HepG2 (cell line): Measurements from ENCODE around the gene LHX5. TPM values are rescaled to one million over a fixed set of nuclear protein-coding genes. Genes with fewer than 3 reads are reported as not detected.

Experiments used
- ATAC-seq: fragments of 200-7000 bp; cut with Tn5 transposase; 3 replicates; pipeline ENCODE4 v1.9.1; 2020; ENCODE audit warnings: mild to moderate bottlenecking, moderate library complexity
- BruUV-seq: library from RNA; stranded (reverse); fragments of 400-500 nt; replicated peaks from 2 replicates; lab custom pipeline; 2021; lab: Mats Ljungman, UMichigan
- CTCF ChIA-PET: fragments of 300-600 bp; formaldehyde crosslinking; extraction: SDS; loops from one replicate; lab custom pipeline; 2021; ENCODE audit warnings: low total read pairs, inconsistent platforms, low intra/inter-chr PET ratio; lab: Yijun Ruan, JAX
- POLR2A ChIA-PET: fragments of 350-600 bp; sonication (Branson Sonifier 250); formaldehyde crosslinking; loops from one replicate; lab custom pipeline; 2020; ENCODE audit warnings: antibody characterized with exemption, inconsistent platforms; lab: Yijun Ruan, JAX
- DNase-seq: peaks from one replicate; pipeline ENCODE4 v3.0.0-alpha.2; 2015; ENCODE audit warnings: low spot score
- FAIRE-seq: peaks from 3 replicates; lab custom pipeline; 2011; peaks lifted over from hg19 to GRCh38; lab: Jason Lieb, UNC
- H2AFZ ChIP-seq: one replicate; pipeline ENCODE4 v1.6.1; 2011; ENCODE audit warnings: low read length, inconsistent platforms
- H3K27ac ChIP-seq: fragments of 300-600 bp; 3 replicates; pipeline ENCODE4 v1.8.0; 2011; ENCODE audit warnings: mixed run types, mild to moderate bottlenecking, mixed read lengths, low read length, inconsistent platforms; ENCODE audit not compliant: insufficient read depth; ENCODE audit errors: extremely low read length
- H3K27me3 ChIP-seq, 2 experiments: fragments of 200-600 bp in 1 of 2; 2 replicates in 1 of 2; 3 replicates in 1 of 2; pipeline versions ENCODE4 v1.6.0 to v1.8.0; 2011; ENCODE audit warnings: low read length in 2 of 2, mild to moderate bottlenecking in 2 of 2, moderate library complexity in 2 of 2, inconsistent platforms in 1 of 2; ENCODE audit not compliant: insufficient read depth in 2 of 2, control insufficient read depth in 1 of 2
- H3K36me3 ChIP-seq, 2 experiments: fragments of 200-600 bp in 1 of 2; replicated peaks in 1 of 2; 2 replicates in 1 of 2; 3 replicates in 1 of 2; pipeline versions ENCODE4 v1.5.1 to v1.8.0; 2011; ENCODE audit warnings: low read length in 2 of 2, inconsistent platforms in 1 of 2; ENCODE audit not compliant: insufficient read depth in 2 of 2, control insufficient read depth in 1 of 2
- H3K4me1 ChIP-seq: 2 replicates; pipeline ENCODE4 v1.5.1; 2012; ENCODE audit warnings: low read length, inconsistent platforms; ENCODE audit not compliant: insufficient read depth
- H3K4me2 ChIP-seq: 2 replicates; pipeline ENCODE4 v1.6.0; 2011; ENCODE audit warnings: low read depth, low read length, inconsistent platforms
- H3K4me3 ChIP-seq, 3 experiments: fragments of 200-600 bp in 1 of 3; sonication (generic), shearing (Covaris generic) in 1 of 3; replicated peaks in 1 of 3; 2 replicates each; pipeline ENCODE4 v1.5.1; 2011 to 2016; ENCODE audit warnings: low read length in 3 of 3, inconsistent platforms in 2 of 3, low read depth in 2 of 3, mild to moderate bottlenecking in 2 of 3, control low read depth in 1 of 3, mixed read lengths in 1 of 3; ENCODE audit not compliant: insufficient read depth in 1 of 3
- H3K79me2 ChIP-seq: one replicate; pipeline ENCODE4 v1.6.1; 2011; ENCODE audit warnings: low read length, inconsistent platforms; ENCODE audit not compliant: insufficient read depth
- H3K9ac ChIP-seq: 2 replicates; pipeline ENCODE4 v1.6.0; 2011; ENCODE audit warnings: mild to moderate bottlenecking, low read depth, low read length, inconsistent platforms; ENCODE audit not compliant: insufficient read depth
- H3K9me3 ChIP-seq: 2 replicates; pipeline ENCODE4 v1.5.1; 2012; ENCODE audit warnings: mild to moderate bottlenecking, low read length
- H4K20me1 ChIP-seq: 2 replicates; pipeline ENCODE4 v1.6.0; 2011; ENCODE audit warnings: inconsistent platforms, mild to moderate bottlenecking, low read length, moderate library complexity; ENCODE audit not compliant: insufficient read depth
- CBFB ChIP-seq: sonication (generic); formaldehyde crosslinking; IDR thresholded peaks from 2 replicates; pipeline ENCODE4 v1.4.0; 2020; ENCODE audit warnings: missing genetic modification reagents
- HIVEP1 ChIP-seq: sonication (generic); formaldehyde crosslinking; IDR thresholded peaks from 2 replicates; pipeline ENCODE4 v1.4.0; 2020; ENCODE audit warnings: mild to moderate bottlenecking, missing genetic modification reagents
- KLF6 ChIP-seq: IDR thresholded peaks from 2 replicates; pipeline ENCODE4 v1.8.0; 2016; ENCODE audit warnings: missing biosample characterization, missing genetic modification reagents
- WGBS: methylation state at CpG from one replicate; pipeline ENCODE4 v1.1.6; 2017; ENCODE audit warnings: low lambda C conversion rate; 5-methylcytosine and 5-hydroxymethylcytosine counted together
- in situ Hi-C: cut with HindIII; loops from 2 replicates; pipeline ENCODE4 v1.10.0; 2017; ENCODE audit warnings: low pct_unique_long_range_greater_than_20kb; ENCODE audit not compliant: extremely low pct_ligation_motif_present
- intact Hi-C: fragments of 100-400 bp; cut with micrococcal nuclease; formaldehyde crosslinking; loops from one replicate; pipeline ENCODE4 v1.10.0; 2022; ENCODE audit not compliant: unreplicated experiment
- polyA plus RNA-seq, 8 experiments: library from polyadenylated mRNA; depleted of rRNA in 3 of 8; stranded (reverse) in 7 of 8; unstranded in 1 of 8; fragments of >200 nt; fragmentation: Illumina TruSeq in 4 of 8; extraction: Trizol in 4 of 8; gene quantifications; 2 replicates each; pipeline versions ENCODE4 v1.2.1 to v1.2.3, GENCODE V29; 2011 to 2016; ENCODE audit warnings: low read depth in 4 of 8, missing spikeins in 1 of 8, mixed read lengths in 1 of 8; ENCODE audit not compliant: insufficient read depth in 1 of 8
- total RNA-seq, 5 experiments: library from RNA; depleted of rRNA; stranded (reverse); fragments of >200 nt; fragmentation: Illumina TruSeq; extraction: Trizol; gene quantifications; 2 replicates each; pipeline ENCODE4 v1.2.3, GENCODE V29; 2016; ENCODE audit warnings: low read depth in 1 of 5
- TF ChIP-seq, protein P1 (sequence below): sonication (generic); formaldehyde crosslinking; IDR thresholded peaks from 2 replicates; pipeline ENCODE4 v1.9.0; 2021; ENCODE audit warnings: missing genetic modification reagents, borderline replicate concordance
- TF ChIP-seq, protein P2 (sequence below): sonication (generic); formaldehyde crosslinking; IDR thresholded peaks from 2 replicates; pipeline ENCODE4 v1.8.1; 2023; ENCODE audit warnings: mild to moderate bottlenecking, inconsistent platforms, moderate library complexity, missing genetic modification reagents, borderline replicate concordance

LHX5 gene
- total and polyA plus RNA-seq, 2 of the 13 experiments (the other 11 are each of a cell fraction or from before 2014, with no cell fraction given), result not detected

DNA sequence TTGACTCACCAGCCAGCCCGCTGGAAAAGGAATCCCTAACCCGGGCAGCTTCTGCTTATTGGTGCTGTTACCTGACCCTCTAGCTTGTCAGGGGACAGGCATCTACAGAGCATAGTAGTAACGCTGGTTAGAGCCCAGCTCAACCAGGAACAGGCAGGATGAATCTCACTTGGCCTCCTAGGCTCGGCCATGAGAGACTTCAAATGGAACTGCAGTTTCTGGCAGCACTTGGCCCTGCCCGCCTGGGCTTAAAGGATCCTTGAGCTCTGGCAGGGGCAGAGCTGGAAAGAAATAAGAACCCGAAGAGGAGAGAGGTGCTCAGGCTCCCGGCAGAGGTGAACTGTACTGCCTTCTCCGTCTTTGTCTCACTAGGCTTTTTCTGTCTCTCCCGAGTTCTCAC lies 2.3 kb upstream of the LHX5 start (continued):
- TF ChIP-seq, protein P1, sequence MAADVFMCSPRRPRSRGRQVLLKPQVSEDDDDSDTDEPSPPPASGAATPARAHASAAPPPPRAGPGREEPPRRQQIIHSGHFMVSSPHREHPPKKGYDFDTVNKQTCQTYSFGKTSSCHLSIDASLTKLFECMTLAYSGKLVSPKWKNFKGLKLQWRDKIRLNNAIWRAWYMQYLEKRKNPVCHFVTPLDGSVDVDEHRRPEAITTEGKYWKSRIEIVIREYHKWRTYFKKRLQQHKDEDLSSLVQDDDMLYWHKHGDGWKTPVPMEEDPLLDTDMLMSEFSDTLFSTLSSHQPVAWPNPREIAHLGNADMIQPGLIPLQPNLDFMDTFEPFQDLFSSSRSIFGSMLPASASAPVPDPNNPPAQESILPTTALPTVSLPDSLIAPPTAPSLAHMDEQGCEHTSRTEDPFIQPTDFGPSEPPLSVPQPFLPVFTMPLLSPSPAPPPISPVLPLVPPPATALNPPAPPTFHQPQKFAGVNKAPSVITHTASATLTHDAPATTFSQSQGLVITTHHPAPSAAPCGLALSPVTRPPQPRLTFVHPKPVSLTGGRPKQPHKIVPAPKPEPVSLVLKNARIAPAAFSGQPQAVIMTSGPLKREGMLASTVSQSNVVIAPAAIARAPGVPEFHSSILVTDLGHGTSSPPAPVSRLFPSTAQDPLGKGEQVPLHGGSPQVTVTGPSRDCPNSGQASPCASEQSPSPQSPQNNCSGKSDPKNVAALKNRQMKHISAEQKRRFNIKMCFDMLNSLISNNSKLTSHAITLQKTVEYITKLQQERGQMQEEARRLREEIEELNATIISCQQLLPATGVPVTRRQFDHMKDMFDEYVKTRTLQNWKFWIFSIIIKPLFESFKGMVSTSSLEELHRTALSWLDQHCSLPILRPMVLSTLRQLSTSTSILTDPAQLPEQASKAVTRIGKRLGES (CRISPR knock-in tag), result no peak
- TF ChIP-seq, protein P2, sequence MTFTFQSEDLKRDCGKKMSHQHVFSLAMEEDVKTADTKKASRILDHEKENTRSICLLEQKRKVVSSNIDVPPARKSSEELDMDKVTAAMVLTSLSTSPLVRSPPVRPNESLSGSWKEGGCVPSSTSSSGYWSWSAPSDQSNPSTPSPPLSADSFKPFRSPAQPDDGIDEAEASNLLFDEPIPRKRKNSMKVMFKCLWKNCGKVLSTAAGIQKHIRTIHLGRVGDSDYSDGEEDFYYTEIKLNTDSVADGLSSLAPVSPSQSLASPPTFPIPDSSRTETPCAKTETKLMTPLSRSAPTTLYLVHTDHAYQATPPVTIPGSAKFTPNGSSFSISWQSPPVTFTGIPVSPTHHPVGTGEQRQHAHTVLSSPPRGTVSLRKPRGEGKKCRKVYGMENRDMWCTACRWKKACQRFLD (CRISPR knock-in tag), result no peak

DNA sequence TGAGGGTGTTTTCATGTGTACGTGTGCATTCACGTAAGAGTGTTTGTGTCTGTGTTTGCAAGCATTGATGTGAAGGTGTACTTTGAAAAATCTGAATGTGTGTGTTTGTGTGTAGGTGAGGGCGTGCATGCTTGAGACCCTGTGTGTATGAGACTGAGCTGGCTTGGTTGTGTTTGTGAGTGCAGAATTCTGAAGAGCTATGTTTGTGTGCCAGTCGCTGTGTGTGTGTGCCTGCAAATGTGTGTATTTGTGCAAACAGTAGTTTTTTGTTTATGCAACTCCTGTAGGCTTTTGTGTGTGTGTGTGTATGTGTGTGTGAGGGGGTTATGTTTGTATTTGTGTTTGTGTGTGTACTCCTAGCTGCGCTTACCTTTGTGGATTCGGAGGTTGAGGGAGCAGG lies 1.7 kb upstream of the LHX5 start:
- H3K4me2 ChIP-seq, result no peak overlapping the region
- H3K27me3 ChIP-seq, result peaks cover 13 to 85% of the 10 kb centered on the region in 2 experiments
- in situ Hi-C loops (no loop called here), intact Hi-C loops (no loop called here)
- no peak for TF ChIP-seq HIVEP1
- TF ChIP-seq CBFB (CRISPR knock-in tag), result no peak
- TF ChIP-seq KLF6, result no peak
- no peak overlapping the region for H2AFZ ChIP-seq
- no peaks in the 10 kb centered on the region for H3K4me1 ChIP-seq
- FAIRE-seq, result no peak
- DNase-seq, result no peak
- CTCF ChIA-PET, result no interaction called here
- H4K20me1 ChIP-seq, result no peaks in the 10 kb centered on the region
- H3K9ac ChIP-seq, result no peak overlapping the region
- WGBS, result 3% methylated on average over 6 of the region's 6 CpGs
- H3K79me2 ChIP-seq, result no peaks in the 10 kb centered on the region
- no peak overlapping the region for H3K4me3 ChIP-seq
- no peaks in the 10 kb centered on the region for H3K9me3 ChIP-seq
- no peak for ATAC-seq
- no TSS peak for BruUV-seq
- H3K27ac ChIP-seq, result no peak overlapping the region
- POLR2A ChIA-PET, result no interaction called here
- H3K36me3 ChIP-seq, result no peaks in the 10 kb centered on the region
